Osteoblast (primary cell): ENCODE results near the gene QDPR. TPM values are rescaled to one million over a fixed set of nuclear protein-coding genes. Genes with fewer than 3 reads are reported as not detected.

Source experiments
- DNase-seq: peaks from one replicate; pipeline ENCODE4 v3.0.0; 2011; ENCODE audit warnings: low spot score, mixed read lengths; ENCODE audit not compliant: insufficient read length; ENCODE audit errors: missing footprints
- H2AFZ ChIP-seq: 2 replicates; pipeline ENCODE4 v1.6.0; 2011; ENCODE audit warnings: mild to moderate bottlenecking, low read length
- H3K27ac ChIP-seq: 2 replicates; pipeline ENCODE4 v1.5.1; 2011; ENCODE audit warnings: mild to moderate bottlenecking, low read depth, low read length, moderate library complexity
- H3K27me3 ChIP-seq: 2 replicates; pipeline ENCODE4 v1.6.0; 2012; ENCODE audit warnings: mild to moderate bottlenecking, control low read depth, inconsistent platforms, low read length, moderate library complexity; ENCODE audit not compliant: insufficient read depth
- H3K36me3 ChIP-seq: 2 replicates; pipeline ENCODE4 v1.5.1; 2011; ENCODE audit warnings: mild to moderate bottlenecking, low read length, control low read depth, moderate library complexity; ENCODE audit not compliant: insufficient read depth
- H3K4me1 ChIP-seq: 2 replicates; pipeline ENCODE4 v1.5.1; 2011; ENCODE audit warnings: mild to moderate bottlenecking, low read length, control low read depth, moderate library complexity; ENCODE audit not compliant: insufficient read depth
- H3K4me2 ChIP-seq: 2 replicates; pipeline ENCODE4 v1.6.0; 2011; ENCODE audit warnings: mild to moderate bottlenecking, low read length; ENCODE audit not compliant: insufficient read depth
- H3K4me3 ChIP-seq: fragments of 200-600 bp; sonication (generic); 3 replicates; pipeline ENCODE4 v1.5.1; 2012; ENCODE audit warnings: mild to moderate bottlenecking, low read length, inconsistent platforms; ENCODE audit not compliant: insufficient read depth
- H3K79me2 ChIP-seq: 2 replicates; pipeline ENCODE4 v1.6.0; 2012; ENCODE audit warnings: mild to moderate bottlenecking, low read length, control low read depth, inconsistent platforms; ENCODE audit not compliant: insufficient read depth
- H3K9me3 ChIP-seq: 2 replicates; pipeline ENCODE4 v1.5.1; 2011; ENCODE audit warnings: low read depth, low read length, control low read depth
- H4K20me1 ChIP-seq: 2 replicates; pipeline ENCODE4 v1.6.0; 2012; ENCODE audit warnings: mild to moderate bottlenecking, low read length, control low read depth; ENCODE audit not compliant: insufficient read depth
- total RNA-seq: library from RNA; depleted of rRNA; stranded (reverse); fragments of >200 nt; gene quantifications from 2 replicates; pipeline ENCODE4 v1.2.3, GENCODE V29; 2012
- TF ChIP-seq, protein P1 (sequence below): IDR thresholded peaks from 2 replicates; pipeline ENCODE4 v1.5.1; 2011; ENCODE audit warnings: mild to moderate bottlenecking, low read depth, low read length, moderate library complexity; ENCODE audit errors: extremely low read depth

Gene QDPR
- total RNA-seq, result 11.9 and 12.7 TPM in 2 replicates

DNA sequence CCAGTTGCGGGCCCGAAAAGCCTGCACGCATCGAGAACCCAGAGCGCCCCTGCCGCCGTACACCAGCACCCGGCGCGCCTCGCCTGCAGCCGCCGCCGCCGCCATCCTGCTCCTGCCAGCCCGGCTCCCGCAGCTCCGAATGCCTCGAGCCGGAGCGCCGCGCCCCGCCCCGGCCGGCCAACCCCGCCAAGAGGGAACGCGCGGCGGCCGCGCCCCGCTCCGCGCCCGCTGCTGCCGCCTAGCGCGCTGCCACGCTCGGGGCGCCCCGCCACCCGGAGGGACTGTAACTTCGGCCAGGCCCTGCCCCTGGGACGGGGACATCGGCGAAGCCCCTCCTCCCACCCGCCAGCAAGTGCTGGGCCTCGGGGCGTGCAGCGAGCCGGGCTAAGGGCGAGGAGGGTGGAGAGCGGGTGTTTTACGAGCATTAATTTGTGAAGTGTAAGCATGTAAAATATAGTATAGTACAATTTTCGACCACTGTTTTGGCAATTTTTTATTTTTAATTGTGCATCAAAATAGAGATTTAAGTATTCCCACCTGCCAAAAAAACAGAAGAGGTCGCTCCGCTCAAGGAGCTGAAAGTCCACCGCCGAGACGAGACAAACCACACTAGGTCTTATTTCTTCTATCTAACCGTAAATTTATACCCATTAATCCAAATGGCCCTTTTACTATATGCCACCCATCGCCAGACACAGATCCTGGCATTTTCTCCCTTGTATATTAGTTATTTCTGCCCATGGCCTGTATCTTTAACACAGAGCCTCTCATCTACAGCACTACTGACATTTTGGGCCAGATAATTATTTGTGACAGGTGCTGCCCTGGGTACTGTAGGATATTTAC, at the start of gene QDPR:
QDPR (minus strand) TSS at position 141 of the 846 bp plus-strand sequence; CDS start at position 105, 36 bp downstream.
- H2AFZ ChIP-seq, result peak within 1 kb of the TSS; percentile 93
- no peaks in the 10 kb centered on the region for H4K20me1 ChIP-seq
- peak; percentile 92 for DNase-seq
- H3K27ac ChIP-seq, result peak within 1 kb of the TSS; percentile 34
- peaks cover 23% of the 10 kb centered on the region for H3K27me3 ChIP-seq
- peak within 1 kb of the TSS; percentile 80 for H3K4me3 ChIP-seq
- peak within 1 kb of the TSS; percentile 88 for H3K4me2 ChIP-seq
- TF ChIP-seq, protein P1, sequence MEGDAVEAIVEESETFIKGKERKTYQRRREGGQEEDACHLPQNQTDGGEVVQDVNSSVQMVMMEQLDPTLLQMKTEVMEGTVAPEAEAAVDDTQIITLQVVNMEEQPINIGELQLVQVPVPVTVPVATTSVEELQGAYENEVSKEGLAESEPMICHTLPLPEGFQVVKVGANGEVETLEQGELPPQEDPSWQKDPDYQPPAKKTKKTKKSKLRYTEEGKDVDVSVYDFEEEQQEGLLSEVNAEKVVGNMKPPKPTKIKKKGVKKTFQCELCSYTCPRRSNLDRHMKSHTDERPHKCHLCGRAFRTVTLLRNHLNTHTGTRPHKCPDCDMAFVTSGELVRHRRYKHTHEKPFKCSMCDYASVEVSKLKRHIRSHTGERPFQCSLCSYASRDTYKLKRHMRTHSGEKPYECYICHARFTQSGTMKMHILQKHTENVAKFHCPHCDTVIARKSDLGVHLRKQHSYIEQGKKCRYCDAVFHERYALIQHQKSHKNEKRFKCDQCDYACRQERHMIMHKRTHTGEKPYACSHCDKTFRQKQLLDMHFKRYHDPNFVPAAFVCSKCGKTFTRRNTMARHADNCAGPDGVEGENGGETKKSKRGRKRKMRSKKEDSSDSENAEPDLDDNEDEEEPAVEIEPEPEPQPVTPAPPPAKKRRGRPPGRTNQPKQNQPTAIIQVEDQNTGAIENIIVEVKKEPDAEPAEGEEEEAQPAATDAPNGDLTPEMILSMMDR, result no peak
- peaks cover 11% of the 10 kb centered on the region for H3K4me1 ChIP-seq
- H3K36me3 ChIP-seq, result no peaks in the 10 kb centered on the region
- H3K9me3 ChIP-seq, result no peaks in the 10 kb centered on the region
- H3K79me2 ChIP-seq, result peaks cover 19% of the 10 kb centered on the region

DNA sequence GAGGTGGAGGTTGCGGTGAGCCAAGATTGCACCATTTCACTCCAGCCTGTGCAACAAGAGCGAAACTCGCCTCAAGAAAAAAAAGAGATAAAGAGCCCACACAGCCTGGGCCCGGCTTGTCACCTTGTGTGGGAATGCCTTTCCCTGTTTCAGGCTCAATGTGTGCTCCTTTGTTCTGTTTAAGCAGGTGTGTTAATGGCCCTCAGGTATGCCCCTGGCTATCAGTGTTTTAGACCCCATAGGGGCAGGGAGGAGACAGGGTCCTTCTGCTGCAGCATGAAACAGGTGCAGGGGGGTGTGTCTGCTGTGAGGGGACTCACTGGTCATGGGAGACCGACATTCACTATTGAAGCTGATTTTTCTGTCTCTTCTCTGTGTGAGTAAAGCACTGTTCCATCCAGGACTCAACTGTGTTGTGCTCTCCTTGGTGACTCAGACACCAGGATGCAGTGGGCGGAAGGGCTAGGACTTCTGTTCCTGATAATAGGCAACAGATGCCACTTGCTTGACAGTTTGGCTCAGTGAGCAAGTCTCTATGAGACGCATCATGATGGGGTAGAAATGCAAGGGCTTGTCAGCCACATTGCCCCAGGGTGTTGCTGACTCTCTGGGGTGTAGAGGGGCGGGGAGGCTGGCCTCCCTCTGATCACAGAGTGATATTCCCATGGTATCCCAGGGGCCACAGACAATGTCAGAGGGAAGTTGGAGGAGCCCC, 49.5 kb upstream of the QDPR start:
- no peaks in the 10 kb centered on the region for H3K9me3 ChIP-seq
- peak; percentile 82 for DNase-seq
- no peaks in the 10 kb centered on the region for H4K20me1 ChIP-seq
- TF ChIP-seq, protein P1, result no peak
- H3K79me2 ChIP-seq, result no peaks in the 10 kb centered on the region
- H3K4me1 ChIP-seq, result peaks cover 7% of the 10 kb centered on the region
- no peaks in the 10 kb centered on the region for H3K27me3 ChIP-seq
- H3K27ac ChIP-seq, result no peak overlapping the region
- H2AFZ ChIP-seq, result peak overlapping the region; percentile 5
- H3K36me3 ChIP-seq, result no peaks in the 10 kb centered on the region
- no peak overlapping the region for H3K4me2 ChIP-seq
- H3K4me3 ChIP-seq, result no peak overlapping the region

- no peak for DNase-seq
- no peak overlapping the region for H3K4me3 ChIP-seq
- H3K36me3 ChIP-seq, result no peaks in the 10 kb centered on the region
- H3K9me3 ChIP-seq, result no peaks in the 10 kb centered on the region
- no peaks in the 10 kb centered on the region for H4K20me1 ChIP-seq
- H3K27me3 ChIP-seq, result peaks cover 10% of the 10 kb centered on the region
- H2AFZ ChIP-seq, result no peak overlapping the region
- no peaks in the 10 kb centered on the region for H3K79me2 ChIP-seq
- peaks cover 7% of the 10 kb centered on the region for H3K4me1 ChIP-seq
- no peak overlapping the region for H3K4me2 ChIP-seq
- TF ChIP-seq, protein P1, result no peak
- H3K27ac ChIP-seq, result no peak overlapping the region
Measured at GRCh38 chr4:17560065-17560673, 48.3 kb upstream of the QDPR start.
